Smooth muscle cell (in vitro differentiated cells): ENCODE data around the gene ZNHIT1. TPM values are rescaled to one million over a fixed set of nuclear protein-coding genes. Genes with fewer than 3 reads are reported as not detected.

Source experiments
- DNase-seq: peaks from one replicate; lab custom pipeline; 2025; ENCODE audit not compliant: unreplicated experiment; lab: John Stamatoyannopoulos, UW
- H2AFZ ChIP-seq: fragments of 200-600 bp; sonication (generic); 2 replicates; pipeline ENCODE4 v1.6.0; 2016; ENCODE audit warnings: antibody characterized with exemption, low read depth, mild to moderate bottlenecking
- H3F3A ChIP-seq: fragments of 200-600 bp; sonication (generic); 2 replicates; pipeline ENCODE4 v1.6.0; 2017; ENCODE audit warnings: antibody characterized with exemption, low read depth
- H3K27ac ChIP-seq: fragments of 200-600 bp; sonication (generic); 2 replicates; pipeline ENCODE4 v1.5.1; 2016; ENCODE audit warnings: low read depth, mild to moderate bottlenecking
- H3K27me3 ChIP-seq: fragments of 200-600 bp; sonication (generic); 2 replicates; pipeline ENCODE4 v1.6.1; 2016; ENCODE audit warnings: low read depth, mild to moderate bottlenecking
- H3K36me3 ChIP-seq: fragments of 200-600 bp; sonication (generic); 2 replicates; pipeline ENCODE4 v1.5.1; 2016; ENCODE audit warnings: low read depth
- H3K4me1 ChIP-seq: fragments of 200-600 bp; sonication (generic); 2 replicates; pipeline ENCODE4 v1.5.1; 2016; ENCODE audit warnings: low read depth
- H3K4me2 ChIP-seq: fragments of 200-600 bp; sonication (generic); 2 replicates; pipeline ENCODE4 v1.6.0; 2016; ENCODE audit warnings: mild to moderate bottlenecking
- H3K4me3 ChIP-seq: fragments of 200-600 bp; sonication (generic); 2 replicates; pipeline ENCODE4 v1.5.1; 2016; ENCODE audit warnings: mild to moderate bottlenecking
- H3K79me2 ChIP-seq: fragments of 200-600 bp; sonication (generic); 2 replicates; pipeline ENCODE4 v1.6.0; 2016; ENCODE audit warnings: low read depth, mild to moderate bottlenecking
- H3K9ac ChIP-seq: fragments of 200-600 bp; sonication (generic); 2 replicates; pipeline ENCODE4 v1.6.0; 2016; ENCODE audit warnings: low read depth
- H3K9me3 ChIP-seq: fragments of 200-600 bp; sonication (generic); replicated peaks from 2 replicates; pipeline ENCODE4 v1.5.1; 2016; ENCODE audit warnings: low read depth
- H4K20me1 ChIP-seq: fragments of 200-600 bp; sonication (generic); 2 replicates; pipeline ENCODE4 v1.6.0; 2016; ENCODE audit warnings: low read depth
- CTCF ChIP-seq: fragments of 200-600 bp; sonication (generic); IDR thresholded peaks from 2 replicates; pipeline ENCODE4 v1.5.1; 2017; ENCODE audit warnings: borderline replicate concordance, mild to moderate bottlenecking, antibody characterized with exemption; ENCODE audit not compliant: insufficient read depth, poor library complexity, severe bottlenecking
- WGBS: methylation state at CpG from one replicate; pipeline ENCODE4 v1.1.7; 2016; ENCODE audit warnings: low lambda C conversion rate; 5-methylcytosine and 5-hydroxymethylcytosine counted together
- polyA plus RNA-seq: library from polyadenylated mRNA; unstranded; fragments of >200 nt; fragmentation: Nextera tagmentation; extraction: Ambion mirVana; gene quantifications from 2 replicates; pipeline ENCODE4 v1.2.1, GENCODE V29; 2016
- total RNA-seq: library from RNA; depleted of rRNA; stranded (reverse); fragments of >200 nt; gene quantifications from 2 replicates; pipeline ENCODE4 v1.2.3, GENCODE V29; 2014

The ZNHIT1 gene
- total and polyA plus RNA-seq, 2 experiments from 2014 or later: 100 to 123 TPM

- Histone ChIP-seq H3K36me3 (no peaks in the 10 kb centered on the region), H3K9me3 (no peaks in the 10 kb centered on the region), H3K79me2 (peaks cover 9% of the 10 kb centered on the region), H3K27me3 (no peaks in the 10 kb centered on the region), H3K9ac (no peak overlapping the region), H2AFZ (no peak overlapping the region), H3K27ac (no peak overlapping the region), H3K4me3 (no peak overlapping the region), H3K4me2 (no peak overlapping the region), H3F3A (no peaks in the 10 kb centered on the region), H4K20me1 (no peaks in the 10 kb centered on the region), H3K4me1 (peaks cover 6% of the 10 kb centered on the region)
- WGBS: 98% methylated on average over 23 of the region's 24 CpGs
- no peak for TF ChIP-seq CTCF
- DNase-seq: no peak
These were observed 6.5 kb upstream of the ZNHIT1 start for GRCh38 chr7:101211501-101211900.

GRCh38 chr7:101212014-101212413 is 6.0 kb upstream of the ZNHIT1 start:
- Histone ChIP-seq H3F3A (no peaks in the 10 kb centered on the region), H3K79me2 (peaks cover 14% of the 10 kb centered on the region), H3K36me3 (no peaks in the 10 kb centered on the region), H3K4me1 (peaks cover 10% of the 10 kb centered on the region), H3K4me3 (no peak overlapping the region), H2AFZ (no peak overlapping the region), H3K4me2 (no peak overlapping the region), H3K9ac (no peak overlapping the region), H3K9me3 (no peaks in the 10 kb centered on the region), H3K27me3 (no peaks in the 10 kb centered on the region), H3K27ac (no peak overlapping the region), H4K20me1 (no peaks in the 10 kb centered on the region)
- WGBS: 97% methylated on average over 8 of the region's 8 CpGs
- no peak for DNase-seq
- TF ChIP-seq CTCF: no peak

- no peaks in the 10 kb centered on the region for H3K27me3 ChIP-seq
- no peaks in the 10 kb centered on the region for H3F3A ChIP-seq
- peaks cover 17% of the 10 kb centered on the region for H4K20me1 ChIP-seq
- peaks cover 51% of the 10 kb centered on the region for H3K79me2 ChIP-seq
- no peaks in the 10 kb centered on the region for H3K36me3 ChIP-seq
- H3K9ac ChIP-seq: peak overlapping the region; percentile 94
- TF ChIP-seq CTCF: no peak
- H2AFZ ChIP-seq: peak overlapping the region; percentile 75
- H3K4me2 ChIP-seq: peak overlapping the region; percentile 98
- no peak for DNase-seq
- no peaks in the 10 kb centered on the region for H3K9me3 ChIP-seq
- 65% methylated on average over 31 of the region's 31 CpGs for whole genome bisulfite sequencing
- H3K4me3 ChIP-seq: peak overlapping the region; percentile 74
- peak overlapping the region; percentile 98 for H3K27ac ChIP-seq
- peaks cover 10% of the 10 kb centered on the region for H3K4me1 ChIP-seq
These were observed 1.7 kb upstream of the ZNHIT1 start for GRCh38 chr7:101216001-101216859.
